ENCODE measurements around the gene UBE2E2.
A peak's percentile ranks its signal among the peaks of the same experiment; 100 is the strongest.

Gene UBE2E2

DNA sequence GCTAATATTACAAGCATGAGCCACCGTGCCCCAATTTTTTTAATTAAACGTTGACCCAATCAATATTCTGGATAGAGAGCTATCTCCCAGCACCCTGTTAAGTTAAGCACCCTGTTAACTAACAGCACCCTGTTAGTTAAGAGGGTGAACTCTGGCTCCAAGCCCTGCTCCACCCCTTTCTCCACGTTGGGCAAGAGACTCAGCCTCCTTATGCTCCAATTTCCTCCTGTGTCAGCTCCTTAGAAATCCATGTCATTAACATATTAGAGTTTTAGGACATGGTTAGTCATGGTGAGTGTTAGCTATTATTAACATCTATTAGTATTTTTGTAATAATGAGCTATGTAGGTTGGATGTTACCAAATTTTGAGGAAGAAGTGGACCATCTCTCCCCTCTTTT lies 385.4 kb downstream of the UBE2E2 start:
- Mint-ChIP-seq H3K27ac (no peak overlapping the region), H3K4me1 (peaks cover 20% of the 10 kb centered on the region), H3K27me3 (ENCODE audit: low read depth) (peaks cover 3% of the 10 kb centered on the region), H3K36me3 (ENCODE audit: low read depth) (peaks cover 11% of the 10 kb centered on the region), H3K4me3 (no peak overlapping the region), H3K9me3 (peaks cover 10% of the 10 kb centered on the region)
- TF ChIP-seq, protein P1, sequence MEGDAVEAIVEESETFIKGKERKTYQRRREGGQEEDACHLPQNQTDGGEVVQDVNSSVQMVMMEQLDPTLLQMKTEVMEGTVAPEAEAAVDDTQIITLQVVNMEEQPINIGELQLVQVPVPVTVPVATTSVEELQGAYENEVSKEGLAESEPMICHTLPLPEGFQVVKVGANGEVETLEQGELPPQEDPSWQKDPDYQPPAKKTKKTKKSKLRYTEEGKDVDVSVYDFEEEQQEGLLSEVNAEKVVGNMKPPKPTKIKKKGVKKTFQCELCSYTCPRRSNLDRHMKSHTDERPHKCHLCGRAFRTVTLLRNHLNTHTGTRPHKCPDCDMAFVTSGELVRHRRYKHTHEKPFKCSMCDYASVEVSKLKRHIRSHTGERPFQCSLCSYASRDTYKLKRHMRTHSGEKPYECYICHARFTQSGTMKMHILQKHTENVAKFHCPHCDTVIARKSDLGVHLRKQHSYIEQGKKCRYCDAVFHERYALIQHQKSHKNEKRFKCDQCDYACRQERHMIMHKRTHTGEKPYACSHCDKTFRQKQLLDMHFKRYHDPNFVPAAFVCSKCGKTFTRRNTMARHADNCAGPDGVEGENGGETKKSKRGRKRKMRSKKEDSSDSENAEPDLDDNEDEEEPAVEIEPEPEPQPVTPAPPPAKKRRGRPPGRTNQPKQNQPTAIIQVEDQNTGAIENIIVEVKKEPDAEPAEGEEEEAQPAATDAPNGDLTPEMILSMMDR (IDR thresholded peaks at IDR 0.05; ENCODE audit: unreplicated experiment in 3 of 3), result no peak

DNA sequence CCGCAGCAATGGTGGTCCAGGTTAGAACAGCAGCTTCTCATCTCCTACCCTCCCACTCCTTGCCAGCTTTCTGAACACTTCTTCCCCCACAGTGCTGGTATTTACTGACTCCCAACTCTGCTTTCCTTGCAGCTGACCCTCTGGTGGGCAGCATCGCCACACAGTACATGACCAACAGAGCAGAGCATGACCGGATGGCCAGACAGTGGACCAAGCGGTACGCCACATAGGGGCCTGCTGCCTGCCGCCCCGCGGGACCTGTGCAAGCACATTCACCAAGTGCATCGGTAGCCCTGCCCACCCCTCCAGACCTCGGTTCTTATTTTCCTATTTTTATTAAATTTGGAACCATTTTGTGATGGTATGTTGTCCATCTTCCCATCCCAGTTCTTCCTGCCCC lies 386.5 kb downstream of the UBE2E2 start:
- TF ChIP-seq, protein P1 (IDR thresholded peaks at IDR 0.05; ENCODE audit: unreplicated experiment in 3 of 3), result no peak
- peaks cover 3% of the 10 kb centered on the region for H3K27me3 Mint-ChIP-seq (ENCODE audit: low read depth)
- H3K36me3 Mint-ChIP-seq (ENCODE audit: low read depth), result peaks cover 4% of the 10 kb centered on the region
- H3K9me3 Mint-ChIP-seq, result peaks cover 2% of the 10 kb centered on the region
- H3K27ac Mint-ChIP-seq, result peak overlapping the region in 1 of 3 experiments; percentile 40
- peaks cover 24% of the 10 kb centered on the region for H3K4me1 Mint-ChIP-seq
- no peak overlapping the region for H3K4me3 Mint-ChIP-seq

DNA sequence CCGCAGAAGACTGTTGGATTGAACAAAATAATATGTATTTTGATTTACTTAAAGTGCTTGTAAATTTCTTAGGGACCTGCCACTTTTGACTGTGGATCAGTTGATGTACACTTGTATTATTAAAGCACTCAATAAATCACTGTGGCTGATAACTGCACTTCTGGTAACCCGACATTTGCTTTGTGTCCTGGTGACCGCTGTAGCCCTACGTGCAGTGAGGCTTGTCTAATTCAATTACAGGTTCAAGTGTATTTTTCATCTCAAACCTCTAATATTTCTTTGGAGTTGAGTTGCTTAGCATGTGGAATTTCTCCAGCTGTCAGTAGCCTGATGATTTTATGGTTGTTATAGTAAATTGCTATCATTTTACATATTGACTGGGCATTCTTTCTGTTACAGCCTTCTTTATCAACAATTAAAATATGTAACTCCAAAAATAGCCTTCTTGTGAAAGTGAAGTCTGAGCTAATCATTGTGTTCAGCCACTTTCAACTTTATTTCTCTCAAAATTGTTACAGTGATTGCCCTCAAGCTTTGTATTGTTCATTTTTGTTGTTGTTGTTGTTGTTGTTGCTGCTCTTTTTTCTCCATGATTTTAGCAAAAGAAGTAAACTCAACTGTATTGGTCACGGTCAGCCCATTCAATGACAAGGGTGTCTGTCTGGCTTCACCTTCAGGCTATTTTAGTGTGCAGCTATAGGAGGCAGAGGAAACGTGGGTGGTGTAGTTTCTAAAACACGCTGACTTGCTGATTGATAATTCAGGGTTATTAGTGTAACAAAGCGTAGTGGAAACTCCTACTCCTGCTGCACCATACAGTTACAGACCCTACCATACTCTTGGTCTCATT lies 387.5 kb downstream of the UBE2E2 start:
- H3K27me3 Mint-ChIP-seq (ENCODE audit: low read depth), result peaks cover 3% of the 10 kb centered on the region
- peaks cover 34% of the 10 kb centered on the region for H3K4me1 Mint-ChIP-seq
- TF ChIP-seq, protein P1 (IDR thresholded peaks at IDR 0.05; ENCODE audit: unreplicated experiment in 3 of 3), result no peak
- peaks cover 4% of the 10 kb centered on the region for H3K36me3 Mint-ChIP-seq (ENCODE audit: low read depth)
- H3K27ac Mint-ChIP-seq, result peak overlapping the region; percentile 52 to 83 (median 63)
- peak overlapping the region in 2 of 3 experiments; percentile 25 to 26 for H3K4me3 Mint-ChIP-seq
- peaks cover 2% of the 10 kb centered on the region for H3K9me3 Mint-ChIP-seq

DNA sequence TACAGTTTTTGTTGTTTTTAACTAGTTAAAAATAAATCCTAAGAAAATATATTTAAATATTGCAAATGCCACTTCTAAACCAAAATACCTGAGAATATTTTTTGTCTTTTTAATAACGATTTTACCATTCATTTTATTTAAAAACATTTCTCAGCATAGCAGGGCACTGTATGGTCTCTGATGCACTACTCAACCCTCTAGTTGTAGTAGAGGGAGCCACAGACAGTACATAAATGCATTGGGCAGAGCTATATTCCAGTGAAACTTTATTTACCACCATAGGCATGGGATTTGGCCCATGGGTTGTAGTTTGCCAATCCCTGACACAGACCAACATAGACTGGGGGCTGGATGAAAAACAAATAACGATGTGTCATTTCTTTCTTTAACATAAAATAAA lies 388.2 kb downstream of the UBE2E2 start:
- Mint-ChIP-seq H3K4me3 (no peak overlapping the region), H3K27me3 (ENCODE audit: low read depth) (peaks cover 3% of the 10 kb centered on the region), H3K27ac (no peak overlapping the region), H3K4me1 (peaks cover 39% of the 10 kb centered on the region), H3K36me3 (ENCODE audit: low read depth) (peaks cover 9% of the 10 kb centered on the region), H3K9me3 (peaks cover 5% of the 10 kb centered on the region)
- TF ChIP-seq, protein P1 (IDR thresholded peaks at IDR 0.05; ENCODE audit: unreplicated experiment in 3 of 3), result no peak

DNA sequence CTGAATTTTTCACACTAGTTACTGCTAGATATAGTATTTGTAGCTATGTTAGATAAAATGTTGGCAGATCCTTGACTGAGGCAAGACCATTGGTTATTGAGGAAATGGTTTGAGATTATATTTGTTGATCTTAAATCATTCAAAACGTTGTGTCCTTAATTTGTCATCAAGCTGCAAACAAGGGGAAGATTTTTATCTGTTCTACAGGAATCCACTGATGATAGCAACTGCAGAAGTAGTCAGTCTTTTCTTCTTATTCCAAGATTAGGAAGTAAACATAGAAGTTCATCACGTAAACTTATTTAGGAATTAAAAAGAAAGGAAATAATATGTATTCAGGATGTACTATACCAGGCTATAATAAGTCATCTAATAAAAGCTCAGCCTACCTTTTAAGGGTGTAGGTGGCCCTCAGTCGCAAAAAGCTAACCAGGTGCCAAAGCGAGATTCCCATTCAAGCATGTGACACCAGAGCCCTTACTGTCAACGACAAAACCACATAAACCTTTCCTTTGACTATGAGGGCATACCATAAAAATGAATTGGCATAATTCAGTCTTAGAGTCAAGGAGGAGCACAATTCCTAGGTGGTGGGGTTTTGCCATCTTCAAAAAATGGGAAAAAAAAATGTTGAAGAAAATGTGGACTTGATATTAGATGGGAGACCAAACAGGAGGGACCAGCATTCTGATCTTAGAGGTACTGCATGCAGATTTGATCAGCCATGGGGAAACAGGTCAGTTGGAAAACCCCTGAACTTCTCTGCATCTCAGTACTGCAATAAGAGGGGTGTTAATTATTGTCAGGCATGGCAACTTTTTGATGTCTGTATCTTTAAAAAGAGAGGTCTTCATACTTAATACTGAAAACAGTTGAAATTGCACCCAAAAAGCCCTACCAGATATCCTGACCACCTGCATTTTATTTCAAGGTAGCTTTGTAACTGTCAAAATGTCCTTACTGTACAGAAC lies 390.1 kb downstream of the UBE2E2 start:
- H3K4me3 Mint-ChIP-seq, result no peak overlapping the region

More for the DNA sequence above, 390.1 kb downstream of the UBE2E2 start:
- Mint-ChIP-seq H3K36me3 (ENCODE audit: low read depth) (peaks cover 15% of the 10 kb centered on the region), H3K4me1 (peaks cover 44% of the 10 kb centered on the region), H3K27ac (no peak overlapping the region), H3K27me3 (ENCODE audit: low read depth) (peaks cover 3% of the 10 kb centered on the region), H3K9me3 (peaks cover 10% of the 10 kb centered on the region)
- TF ChIP-seq, protein P1 (IDR thresholded peaks at IDR 0.05; ENCODE audit: unreplicated experiment in 3 of 3), result no peak
